PC-3 (cell line): Measurements from ENCODE around the gene DIP2C. TPM values are rescaled to one million over a fixed set of nuclear protein-coding genes. Genes with fewer than 3 reads are reported as not detected.

Source experiments
- ATAC-seq: fragments of 200-7000 bp; cut with Tn5 transposase; 2 replicates; pipeline ENCODE4 v1.9.1; 2020; ENCODE audit warnings: mild to moderate bottlenecking, moderate library complexity
- BruUV-seq: library from RNA; stranded (reverse); fragments of 400-500 nt; replicated peaks from 2 replicates; lab custom pipeline; 2021; lab: Mats Ljungman, UMichigan
- CTCF ChIA-PET: fragments of 300-600 bp; sonication (Branson Sonifier 250); formaldehyde crosslinking; loops from one replicate; lab custom pipeline; 2022; ENCODE audit warnings: antibody characterized with exemption; lab: Charles Lee
- POLR2A ChIA-PET: fragments of 300-600 bp; sonication (Branson Sonifier 250); formaldehyde crosslinking; loops from one replicate; lab custom pipeline; 2022; ENCODE audit warnings: antibody characterized with exemption; ENCODE audit not compliant: unreplicated experiment; lab: Charles Lee
- DNase-seq: peaks from one replicate; pipeline ENCODE4 v3.0.0-alpha.2; 2015
- H2AFZ ChIP-seq: fragments of 300-600 bp; sonication (generic); 2 replicates; pipeline ENCODE4 v1.6.0; 2016; ENCODE audit warnings: antibody characterized with exemption, low read length
- H3F3A ChIP-seq: fragments of 300-600 bp; sonication (generic); one replicate; pipeline ENCODE4 v1.6.0; 2017; ENCODE audit warnings: antibody characterized with exemption, low read length, control low read depth, mild to moderate bottlenecking; ENCODE audit not compliant: unreplicated experiment
- H3K27ac ChIP-seq: fragments of 300-600 bp; sonication (generic); 2 replicates; pipeline ENCODE4 v1.5.1; 2016; ENCODE audit warnings: mild to moderate bottlenecking, low read length
- H3K27me3 ChIP-seq: fragments of 300-600 bp; sonication (generic); 2 replicates; pipeline ENCODE4 v1.6.1; 2016; ENCODE audit warnings: low read length, mixed read lengths
- H3K36me3 ChIP-seq: fragments of 300-600 bp; sonication (generic); 2 replicates; pipeline ENCODE4 v1.6.1; 2016; ENCODE audit warnings: low read depth, mixed run types, low read length, mixed read lengths
- H3K4me1 ChIP-seq: fragments of 300-600 bp; sonication (generic); 2 replicates; pipeline ENCODE4 v1.5.1; 2016; ENCODE audit warnings: low read length; ENCODE audit not compliant: insufficient read depth
- H3K4me2 ChIP-seq: fragments of 300-600 bp; sonication (generic); 2 replicates; pipeline ENCODE4 v1.6.0; 2016; ENCODE audit warnings: low read length
- H3K4me3 ChIP-seq: fragments of 300-600 bp; sonication (generic); 2 replicates; pipeline ENCODE4 v1.5.1; 2016; ENCODE audit warnings: mild to moderate bottlenecking, low read length, mixed read lengths
- H3K79me2 ChIP-seq: fragments of 300-600 bp; sonication (generic); 2 replicates; pipeline ENCODE4 v1.6.1; 2017; ENCODE audit warnings: low read length, mixed read lengths
- H3K9ac ChIP-seq: fragments of 300-600 bp; sonication (generic); 2 replicates; pipeline ENCODE4 v1.6.0; 2016; ENCODE audit warnings: mild to moderate bottlenecking, low read length
- H3K9me2 ChIP-seq: fragments of 300-600 bp; sonication (generic); replicated peaks from 2 replicates; pipeline ENCODE4 v1.6.1; 2016; ENCODE audit warnings: mixed run types, low read length, mixed read lengths
- H3K9me3 ChIP-seq: fragments of 300-600 bp; sonication (generic); 2 replicates; pipeline ENCODE4 v1.6.1; 2016; ENCODE audit warnings: low read length, mixed read lengths
- H4K20me1 ChIP-seq: fragments of 300-600 bp; sonication (generic); 2 replicates; pipeline ENCODE4 v1.6.1; 2016; ENCODE audit warnings: low read length, mixed read lengths
- EZH2 ChIP-seq: fragments of 300-600 bp; sonication (generic); IDR thresholded peaks from one replicate; pipeline ENCODE4 v1.6.1; 2017; ENCODE audit warnings: antibody characterized with exemption, mild to moderate bottlenecking, low read length; ENCODE audit not compliant: unreplicated experiment
- EZH2phosphoT487 ChIP-seq: fragments of 300-600 bp; sonication (generic); IDR thresholded peaks from 2 replicates; pipeline ENCODE4 v1.6.1; 2018; ENCODE audit warnings: mild to moderate bottlenecking, antibody characterized with exemption, low read length, borderline replicate concordance
- intact Hi-C: fragments of 100-400 bp; cut with micrococcal nuclease; formaldehyde crosslinking; loops from 2 replicates; pipeline ENCODE4 v1.9.0; 2023
- total RNA-seq: library from RNA; depleted of rRNA; stranded (reverse); fragments of >200 nt; gene quantifications from 2 replicates; pipeline ENCODE4 v1.2.3, GENCODE V29; 2014
- TF ChIP-seq, protein P1 (sequence below): fragments of 300-600 bp; sonication (generic); conservative IDR thresholded peaks from 2 replicates; pipeline ENCODE4 v1.5.1; 2017; ENCODE audit warnings: antibody characterized with exemption, low read depth, mild to moderate bottlenecking, low read length

The DIP2C gene
- total RNA-seq, 1 experiment from 2014 or later: 3.1 TPM

DNA sequence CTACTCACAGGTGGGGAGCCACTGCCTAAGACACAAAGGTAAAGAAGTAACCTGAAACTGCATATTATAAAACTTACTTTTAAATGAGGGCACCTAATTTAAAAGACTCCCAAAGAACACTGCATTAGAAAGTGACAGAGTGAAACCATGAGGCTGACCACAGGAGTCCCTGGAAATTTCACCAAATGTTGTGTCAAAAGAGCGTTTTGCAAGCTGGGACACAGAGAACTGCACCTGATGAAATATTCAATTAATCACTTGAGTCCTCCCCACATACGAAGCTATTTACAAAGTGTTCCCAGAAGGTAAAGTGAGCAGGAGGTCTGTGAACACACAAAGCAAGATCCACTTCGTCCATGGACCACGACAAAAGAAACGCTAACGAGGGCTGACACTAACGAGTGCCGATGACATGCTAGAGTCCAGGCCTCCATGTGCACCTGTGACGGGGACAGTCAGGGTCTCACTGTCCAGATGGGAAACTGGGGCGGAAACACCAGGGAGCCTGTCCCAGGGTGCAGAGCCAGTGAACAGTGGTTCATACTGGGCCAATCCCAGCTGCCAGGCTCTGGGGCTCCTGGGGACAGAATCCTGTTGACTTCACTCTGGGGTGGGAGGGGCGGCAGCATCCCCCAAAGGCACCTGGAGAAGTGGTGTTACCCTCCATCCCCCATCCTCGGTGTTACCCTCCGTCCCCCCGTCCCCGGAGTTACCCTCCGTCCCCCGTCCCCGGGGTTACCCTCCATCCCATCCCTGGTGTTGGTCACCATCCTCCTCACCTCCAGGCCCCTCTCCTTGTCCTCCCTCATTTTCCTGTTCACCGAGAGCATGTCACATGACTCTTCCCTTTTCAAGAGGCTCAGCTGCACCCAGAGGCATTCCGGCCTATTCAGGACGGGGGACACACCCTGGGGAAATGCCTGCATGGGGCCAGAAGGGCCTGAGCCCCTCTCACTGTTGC lies 63.4 kb downstream of the DIP2C start:
- no peak for ATAC-seq
- BruUV-seq: no TSS peak
- no peak for DNase-seq
- H3K9ac ChIP-seq: no peak overlapping the region
- no peaks in the 10 kb centered on the region for H3K36me3 ChIP-seq
- no peak overlapping the region for H3K4me3 ChIP-seq
- H3K27ac ChIP-seq: no peak overlapping the region
- TF ChIP-seq EZH2: no peak
- no peak for TF ChIP-seq EZH2phosphoT487
- TF ChIP-seq, protein P1, sequence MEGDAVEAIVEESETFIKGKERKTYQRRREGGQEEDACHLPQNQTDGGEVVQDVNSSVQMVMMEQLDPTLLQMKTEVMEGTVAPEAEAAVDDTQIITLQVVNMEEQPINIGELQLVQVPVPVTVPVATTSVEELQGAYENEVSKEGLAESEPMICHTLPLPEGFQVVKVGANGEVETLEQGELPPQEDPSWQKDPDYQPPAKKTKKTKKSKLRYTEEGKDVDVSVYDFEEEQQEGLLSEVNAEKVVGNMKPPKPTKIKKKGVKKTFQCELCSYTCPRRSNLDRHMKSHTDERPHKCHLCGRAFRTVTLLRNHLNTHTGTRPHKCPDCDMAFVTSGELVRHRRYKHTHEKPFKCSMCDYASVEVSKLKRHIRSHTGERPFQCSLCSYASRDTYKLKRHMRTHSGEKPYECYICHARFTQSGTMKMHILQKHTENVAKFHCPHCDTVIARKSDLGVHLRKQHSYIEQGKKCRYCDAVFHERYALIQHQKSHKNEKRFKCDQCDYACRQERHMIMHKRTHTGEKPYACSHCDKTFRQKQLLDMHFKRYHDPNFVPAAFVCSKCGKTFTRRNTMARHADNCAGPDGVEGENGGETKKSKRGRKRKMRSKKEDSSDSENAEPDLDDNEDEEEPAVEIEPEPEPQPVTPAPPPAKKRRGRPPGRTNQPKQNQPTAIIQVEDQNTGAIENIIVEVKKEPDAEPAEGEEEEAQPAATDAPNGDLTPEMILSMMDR: no peak
- intact Hi-C loops: no loop called here
- no peaks in the 10 kb centered on the region for H3F3A ChIP-seq
- no peaks in the 10 kb centered on the region for H4K20me1 ChIP-seq
- no peaks in the 10 kb centered on the region for H3K79me2 ChIP-seq
- H3K4me2 ChIP-seq: no peak overlapping the region
- ChIA-PET POLR2A (no interaction called here), CTCF (no interaction called here)
- H3K9me2 ChIP-seq: no peaks in the 10 kb centered on the region
- no peaks in the 10 kb centered on the region for H3K27me3 ChIP-seq
- H2AFZ ChIP-seq: no peak overlapping the region
- no peaks in the 10 kb centered on the region for H3K9me3 ChIP-seq
- no peaks in the 10 kb centered on the region for H3K4me1 ChIP-seq

DNA sequence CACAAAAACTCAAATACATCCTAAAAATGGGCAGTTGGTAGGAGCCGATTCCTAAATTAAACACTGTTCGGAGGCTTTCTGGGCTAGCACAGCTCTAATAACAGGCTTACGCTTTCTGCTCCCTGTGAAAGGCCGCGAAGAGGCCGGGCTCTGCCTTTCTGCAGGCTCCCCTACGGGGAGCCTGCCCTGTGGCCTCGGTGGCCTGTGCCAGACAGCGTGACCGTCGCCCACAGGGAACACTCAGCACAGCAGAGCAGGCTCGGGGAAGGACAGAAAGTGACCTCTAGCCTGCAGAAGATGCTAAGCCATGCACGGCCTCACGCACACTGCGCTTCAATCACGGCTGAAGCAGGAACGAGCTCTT lies 64.2 kb downstream of the DIP2C start:
- no peaks in the 10 kb centered on the region for H3K9me3 ChIP-seq
- TF ChIP-seq, protein P1: no peak
- TF ChIP-seq EZH2phosphoT487 (no peak), EZH2 (no peak)
- H3K27ac ChIP-seq: no peak overlapping the region
- intact Hi-C loops: no loop called here
- H4K20me1 ChIP-seq: no peaks in the 10 kb centered on the region
- no TSS peak for BruUV-seq
- H3K4me1 ChIP-seq: no peaks in the 10 kb centered on the region
- no peaks in the 10 kb centered on the region for H3K79me2 ChIP-seq
- no peaks in the 10 kb centered on the region for H3K27me3 ChIP-seq
- ChIA-PET POLR2A (no interaction called here), CTCF (no interaction called here)
- H3K36me3 ChIP-seq: no peaks in the 10 kb centered on the region
- H3K9me2 ChIP-seq: no peaks in the 10 kb centered on the region
- H2AFZ ChIP-seq: no peak overlapping the region
- DNase-seq (no peak), ATAC-seq (no peak)
- no peak overlapping the region for H3K9ac ChIP-seq
- no peak overlapping the region for H3K4me2 ChIP-seq
- H3K4me3 ChIP-seq: no peak overlapping the region
- no peaks in the 10 kb centered on the region for H3F3A ChIP-seq
